Esophagus muscularis mucosa (tissue), 4 donors: ENCODE data around the gene TBC1D26.
"Not testable (repeated sequence)": the region's sequence is repeated elsewhere in the genome, so short reads cannot be mapped to it uniquely, and the experiment has no call there.

Experiments used
- EP300 ChIP-seq: sonication (generic); formaldehyde crosslinking; IDR thresholded peaks from one replicate; pipeline ENCODE4 v1.6.1; 2017; ENCODE audit warnings: antibody characterized with exemption
- POLR2A ChIP-seq: fragments of 450-650 bp; IDR thresholded peaks from one replicate; pipeline ENCODE4 v1.6.1; 2017; ENCODE audit warnings: antibody characterized with exemption, moderate library complexity, mild to moderate bottlenecking, low read depth
- POLR2AphosphoS5 ChIP-seq, 2 donors: sonication (generic); formaldehyde crosslinking; IDR thresholded peaks; one replicate each; pipeline ENCODE4 v1.6.1; 2017; ENCODE audit warnings: antibody characterized with exemption in 2 of 2
- TF ChIP-seq, protein P1 (sequence below), 3 experiments: fragments of 200-600 bp in 2 of 3; fragments of 450-650 bp in 1 of 3; sonication (generic) in 2 of 3; IDR thresholded peaks; one replicate each; pipeline ENCODE4 v1.5.1; 2017 to 2019; ENCODE audit warnings: antibody characterized with exemption in 3 of 3, mild to moderate bottlenecking in 2 of 3, moderate library complexity in 1 of 3

GRCh38 chr17:15749403-15749802 is 17.3 kb downstream of the TBC1D26 start:
- TF ChIP-seq, protein P1, sequence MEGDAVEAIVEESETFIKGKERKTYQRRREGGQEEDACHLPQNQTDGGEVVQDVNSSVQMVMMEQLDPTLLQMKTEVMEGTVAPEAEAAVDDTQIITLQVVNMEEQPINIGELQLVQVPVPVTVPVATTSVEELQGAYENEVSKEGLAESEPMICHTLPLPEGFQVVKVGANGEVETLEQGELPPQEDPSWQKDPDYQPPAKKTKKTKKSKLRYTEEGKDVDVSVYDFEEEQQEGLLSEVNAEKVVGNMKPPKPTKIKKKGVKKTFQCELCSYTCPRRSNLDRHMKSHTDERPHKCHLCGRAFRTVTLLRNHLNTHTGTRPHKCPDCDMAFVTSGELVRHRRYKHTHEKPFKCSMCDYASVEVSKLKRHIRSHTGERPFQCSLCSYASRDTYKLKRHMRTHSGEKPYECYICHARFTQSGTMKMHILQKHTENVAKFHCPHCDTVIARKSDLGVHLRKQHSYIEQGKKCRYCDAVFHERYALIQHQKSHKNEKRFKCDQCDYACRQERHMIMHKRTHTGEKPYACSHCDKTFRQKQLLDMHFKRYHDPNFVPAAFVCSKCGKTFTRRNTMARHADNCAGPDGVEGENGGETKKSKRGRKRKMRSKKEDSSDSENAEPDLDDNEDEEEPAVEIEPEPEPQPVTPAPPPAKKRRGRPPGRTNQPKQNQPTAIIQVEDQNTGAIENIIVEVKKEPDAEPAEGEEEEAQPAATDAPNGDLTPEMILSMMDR (IDR thresholded peaks at IDR 0.05): not testable (repeated sequence)
- TF ChIP-seq POLR2A; POLR2AphosphoS5 (IDR thresholded peaks at IDR 0.05); EP300: not testable (repeated sequence)
